ENCODE measurements around the gene EPN3. TPM values are rescaled to one million over a fixed set of nuclear protein-coding genes. Genes with fewer than 3 reads are reported as not detected.

Gene EPN3
- total RNA-seq, 4 donors from 2014 or later, result 30.3 to 110 (median 78.5) TPM

- no peak for DNase-seq (ENCODE audit: low spot score in 2 of 2)
- no peak overlapping the region for H3K27ac ChIP-seq
- 35% methylated on average over 8 of the region's 10 CpGs for WGBS
- no peaks in the 10 kb centered on the region for H3K27me3 ChIP-seq
- H3K4me1 ChIP-seq, result peaks cover 14% of the 10 kb centered on the region
- TF ChIP-seq POLR2AphosphoS5 (IDR thresholded peaks at IDR 0.05), result no peak
- TF ChIP-seq EP300 (IDR thresholded peaks at IDR 0.05), result no peak
- TF ChIP-seq POLR2A (IDR thresholded peaks at IDR 0.05), result no peak
- TF ChIP-seq CTCF (IDR thresholded peaks at IDR 0.05), result no peak
- H3K4me3 ChIP-seq, result no peak overlapping the region
- H3K36me3 ChIP-seq, result no peaks in the 10 kb centered on the region
- H3K9me3 ChIP-seq, result no peaks in the 10 kb centered on the region
Observed at GRCh38 chr17:50589095-50589705, 56.7 kb downstream of the EPN3 start.

GRCh38 chr17:50590946-50591737 is 58.6 kb downstream of the EPN3 start:
- Histone ChIP-seq H3K4me3 (no peak overlapping the region), H3K27me3 (no peaks in the 10 kb centered on the region), H3K4me1 (peaks cover 14% of the 10 kb centered on the region), H3K36me3 (no peaks in the 10 kb centered on the region), H3K9me3 (no peaks in the 10 kb centered on the region), H3K27ac (no peak overlapping the region)
- WGBS, result 80% methylated on average over 8 of the region's 24 CpGs
- no peak for DNase-seq (ENCODE audit: low spot score in 2 of 2)
- no peak for TF ChIP-seq CTCF (IDR thresholded peaks at IDR 0.05)

- Histone ChIP-seq H3K27me3 (no peaks in the 10 kb centered on the region), H3K36me3 (no peaks in the 10 kb centered on the region), H3K4me1 (peaks cover 14% of the 10 kb centered on the region), H3K4me3 (no peak overlapping the region), H3K27ac (no peak overlapping the region), H3K9me3 (no peaks in the 10 kb centered on the region)
- TF ChIP-seq CTCF (IDR thresholded peaks at IDR 0.05), result no peak
- no peak for TF ChIP-seq POLR2A (IDR thresholded peaks at IDR 0.05)
- no peak for TF ChIP-seq EP300 (IDR thresholded peaks at IDR 0.05)
- no peak for TF ChIP-seq POLR2AphosphoS5 (IDR thresholded peaks at IDR 0.05)
- DNase-seq (ENCODE audit: low spot score in 2 of 2), result no peak
- 64% methylated on average over 7 of the region's 10 CpGs for WGBS
Observed at GRCh38 chr17:50593321-50593720, 60.8 kb downstream of the EPN3 start.

Other genes with a start within 250 kb of the EPN3 start
- 10 to 100 TPM; 36.9 to 61.3 (median 45.5) TPM for gene XYLT2, start 186.6 kb upstream of the EPN3 start, total RNA-seq
- gene MRPL27, start 159.6 kb upstream of the EPN3 start, total RNA-seq, result 10 to 100 TPM; 60.3 to 87.7 (median 65.3) TPM
- gene EME1, start 159.5 kb upstream of the EPN3 start, total RNA-seq, result 1 to 10 TPM in 2 of 4 donors, under 1 TPM in 2; 0.39 to 2.5 (median 0.98) TPM
- 10 to 100 TPM; 16.5 to 58.0 (median 39.0) TPM for gene LRRC59, start 135.2 kb upstream of the EPN3 start, total RNA-seq
- gene ACSF2, start 106.5 kb upstream of the EPN3 start, total RNA-seq, result 100 to 1,000 TPM in 1 of 4 donors, 10 to 100 TPM in 3; 61.2 to 164 (median 69.8) TPM
- 10 to 100 TPM in 1 of 4 donors, 1 to 10 TPM in 3; 4.5 to 15.4 (median 7.2) TPM for gene CHAD, start 63.9 kb upstream of the EPN3 start, total RNA-seq
- 10 to 100 TPM; 27.3 to 41.3 (median 30.1) TPM for gene RSAD1, start 53.9 kb upstream of the EPN3 start, total RNA-seq
- 1 to 10 TPM in 2 of 4 donors, under 1 TPM in 2; 0.42 to 4.6 (median 1.3) TPM for gene MYCBPAP, start 24.3 kb upstream of the EPN3 start, total RNA-seq
- gene SPATA20, start 14.4 kb downstream of the EPN3 start, total RNA-seq, result 10 to 100 TPM; 36.5 to 75.4 (median 50.9) TPM
- 1 to 10 TPM; 1.1 to 9.9 (median 2.7) TPM for gene CACNA1G, start 28.0 kb downstream of the EPN3 start, total RNA-seq
- gene ABCC3, start 102.1 kb downstream of the EPN3 start, total RNA-seq, result 100 to 1,000 TPM in 1 of 4 donors, 10 to 100 TPM in 3; 31.7 to 113 (median 36.2) TPM
- gene ANKRD40, start 175.2 kb downstream of the EPN3 start, total RNA-seq, result 10 to 100 TPM; 21.4 to 33.8 (median 26.6) TPM
- 100 to 1,000 TPM in 1 of 4 donors, 10 to 100 TPM in 3; 31.5 to 267 (median 42.6) TPM for gene LUC7L3, start 186.9 kb downstream of the EPN3 start, total RNA-seq
- gene ANKRD40CL, start 234.8 kb downstream of the EPN3 start, total RNA-seq, result not detected

Data from suprapubic skin (tissue), 4 donors.